ENCODE measurements around the gene PLA2G12B. TPM values are rescaled to one million over a fixed set of nuclear protein-coding genes. Genes with fewer than 3 reads are reported as not detected.

Gene PLA2G12B
- total RNA-seq, 1 donor from 2014 or later = not detected

DNA sequence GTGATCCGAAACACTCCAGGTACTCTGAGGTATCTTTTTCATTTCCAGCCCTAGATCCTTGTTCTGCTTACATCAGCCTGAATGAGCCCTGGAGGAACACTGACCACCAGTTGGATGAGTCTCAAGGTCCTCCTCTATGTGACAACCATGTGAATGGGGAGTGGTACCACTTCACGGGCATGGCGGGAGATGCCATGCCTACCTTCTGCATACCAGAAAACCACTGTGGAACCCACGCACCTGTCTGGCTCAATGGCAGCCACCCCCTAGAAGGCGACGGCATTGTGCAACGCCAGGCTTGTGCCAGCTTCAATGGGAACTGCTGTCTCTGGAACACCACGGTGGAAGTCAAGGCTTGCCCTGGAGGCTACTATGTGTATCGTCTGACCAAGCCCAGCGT is 56.0 kb downstream of the PLA2G12B start:
- no peaks in the 10 kb centered on the region for H3K9me3 Mint-ChIP-seq
- H3K27ac Mint-ChIP-seq = no peak overlapping the region
- intact Hi-C loops (cut with micrococcal nuclease) = no loop called here
- H3K36me3 Mint-ChIP-seq (ENCODE audit: low read depth) = no peaks in the 10 kb centered on the region
- peaks cover 7% of the 10 kb centered on the region for H3K27me3 Mint-ChIP-seq
- no peak for ATAC-seq (ENCODE audit: low read depth)
- no peak for DNase-seq
- no peaks in the 10 kb centered on the region for H3K4me1 Mint-ChIP-seq
- no peak overlapping the region for H3K4me3 Mint-ChIP-seq
- TF ChIP-seq, protein P1, sequence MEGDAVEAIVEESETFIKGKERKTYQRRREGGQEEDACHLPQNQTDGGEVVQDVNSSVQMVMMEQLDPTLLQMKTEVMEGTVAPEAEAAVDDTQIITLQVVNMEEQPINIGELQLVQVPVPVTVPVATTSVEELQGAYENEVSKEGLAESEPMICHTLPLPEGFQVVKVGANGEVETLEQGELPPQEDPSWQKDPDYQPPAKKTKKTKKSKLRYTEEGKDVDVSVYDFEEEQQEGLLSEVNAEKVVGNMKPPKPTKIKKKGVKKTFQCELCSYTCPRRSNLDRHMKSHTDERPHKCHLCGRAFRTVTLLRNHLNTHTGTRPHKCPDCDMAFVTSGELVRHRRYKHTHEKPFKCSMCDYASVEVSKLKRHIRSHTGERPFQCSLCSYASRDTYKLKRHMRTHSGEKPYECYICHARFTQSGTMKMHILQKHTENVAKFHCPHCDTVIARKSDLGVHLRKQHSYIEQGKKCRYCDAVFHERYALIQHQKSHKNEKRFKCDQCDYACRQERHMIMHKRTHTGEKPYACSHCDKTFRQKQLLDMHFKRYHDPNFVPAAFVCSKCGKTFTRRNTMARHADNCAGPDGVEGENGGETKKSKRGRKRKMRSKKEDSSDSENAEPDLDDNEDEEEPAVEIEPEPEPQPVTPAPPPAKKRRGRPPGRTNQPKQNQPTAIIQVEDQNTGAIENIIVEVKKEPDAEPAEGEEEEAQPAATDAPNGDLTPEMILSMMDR (IDR thresholded peaks at IDR 0.05) = no peak
- CTCF ChIA-PET = no interaction called here
- POLR2A ChIA-PET = no interaction called here

DNA sequence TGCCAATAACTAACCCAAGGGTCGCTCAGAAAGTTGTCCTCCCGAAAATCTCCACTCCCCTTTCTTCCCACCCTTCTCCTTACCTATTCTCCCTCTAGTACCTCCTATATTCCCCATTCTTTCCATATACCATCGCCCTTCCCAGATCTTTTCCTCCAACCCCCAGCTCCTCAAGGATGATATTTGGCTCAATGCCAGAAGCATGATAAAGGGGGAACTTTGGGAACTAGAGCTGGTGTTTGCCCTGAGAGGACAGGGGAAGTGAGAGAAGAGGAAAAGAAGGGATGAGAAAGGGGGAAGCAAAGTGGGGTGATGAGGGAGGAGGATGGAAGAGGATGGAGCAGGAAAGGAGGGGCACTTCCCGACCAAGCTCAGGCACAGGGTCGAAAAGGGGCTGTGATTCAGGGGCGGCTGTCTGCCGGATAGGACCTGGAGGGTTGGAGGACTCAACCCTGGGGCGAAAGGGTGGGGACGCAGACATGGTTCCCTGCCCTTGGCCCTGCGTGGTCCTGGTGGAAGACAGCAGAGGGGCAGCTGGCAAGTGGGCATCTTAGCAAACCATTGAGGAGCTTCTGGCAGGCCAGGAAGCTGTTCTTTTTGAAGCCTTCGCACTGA is 59.3 kb downstream of the PLA2G12B start:
- Mint-ChIP-seq H3K27me3 (peaks cover 7% of the 10 kb centered on the region), H3K27ac (no peak overlapping the region), H3K36me3 (ENCODE audit: low read depth) (no peaks in the 10 kb centered on the region), H3K9me3 (no peaks in the 10 kb centered on the region), H3K4me3 (no peak overlapping the region), H3K4me1 (no peaks in the 10 kb centered on the region)
- ATAC-seq (ENCODE audit: low read depth) (no peak), DNase-seq (no peak)
- intact Hi-C loops (cut with micrococcal nuclease) = no loop called here
- CTCF ChIA-PET = no interaction called here
- TF ChIP-seq, protein P1 (IDR thresholded peaks at IDR 0.05) = no peak
- POLR2A ChIA-PET = no interaction called here

DNA sequence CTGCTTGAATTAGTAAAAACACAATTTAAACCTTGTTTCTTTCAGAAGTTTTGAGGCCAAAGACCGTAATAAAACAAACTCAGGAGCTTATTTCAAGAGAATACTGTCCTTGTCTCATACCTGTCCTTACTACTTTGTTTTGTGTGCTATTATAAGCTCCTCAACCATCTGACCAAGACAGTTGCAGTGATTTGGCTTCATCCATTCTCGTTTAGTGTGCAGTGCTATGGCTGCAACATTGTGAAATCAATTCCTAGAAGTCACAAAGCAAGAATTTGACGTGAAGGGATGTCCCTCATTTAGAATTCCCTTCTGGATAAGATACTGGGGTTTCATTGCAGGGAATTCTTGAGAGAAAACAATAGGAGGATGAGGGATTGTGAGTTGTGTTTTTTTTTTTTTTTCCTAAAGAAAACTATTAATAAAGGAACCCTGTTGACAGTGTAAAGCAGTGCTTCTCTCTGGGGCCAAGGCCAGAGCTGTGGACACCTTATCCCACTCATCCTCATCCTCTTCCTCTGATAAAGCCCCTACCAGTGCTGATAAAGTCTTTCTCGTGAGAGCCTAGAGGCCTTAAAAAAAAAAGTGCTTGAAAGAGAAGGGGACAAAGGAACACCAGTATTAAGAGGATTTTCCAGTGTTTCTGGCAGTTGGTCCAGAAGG is 61.3 kb downstream of the PLA2G12B start, which contains the start of gene OIT3:
Gene OIT3 (plus strand): TSS at position 604 of the 663 bp plus-strand sequence. CDS start 60 bp downstream, outside the sequence.
- H3K27me3 Mint-ChIP-seq = peaks cover 7% of the 10 kb centered on the region
- DNase-seq = no peak
- H3K27ac Mint-ChIP-seq = no peak within 1 kb of the TSS
- H3K9me3 Mint-ChIP-seq = no peaks in the 10 kb centered on the region
- intact Hi-C loops (cut with micrococcal nuclease) = no loop called here
- ChIA-PET POLR2A (interaction anchor here (0.6 kb wide), 1 partner anchor 1371 kb away, joined by 3 read pairs; no protein-coding TSS in a partner anchor), CTCF (no interaction called here)
- no peaks in the 10 kb centered on the region for H3K4me1 Mint-ChIP-seq
- ATAC-seq (ENCODE audit: low read depth) = no peak
- TF ChIP-seq, protein P1 (IDR thresholded peaks at IDR 0.05) = no peak
- peaks cover 5% of the 10 kb centered on the region for H3K36me3 Mint-ChIP-seq (ENCODE audit: low read depth)
- H3K4me3 Mint-ChIP-seq = no peak within 1 kb of the TSS

DNA sequence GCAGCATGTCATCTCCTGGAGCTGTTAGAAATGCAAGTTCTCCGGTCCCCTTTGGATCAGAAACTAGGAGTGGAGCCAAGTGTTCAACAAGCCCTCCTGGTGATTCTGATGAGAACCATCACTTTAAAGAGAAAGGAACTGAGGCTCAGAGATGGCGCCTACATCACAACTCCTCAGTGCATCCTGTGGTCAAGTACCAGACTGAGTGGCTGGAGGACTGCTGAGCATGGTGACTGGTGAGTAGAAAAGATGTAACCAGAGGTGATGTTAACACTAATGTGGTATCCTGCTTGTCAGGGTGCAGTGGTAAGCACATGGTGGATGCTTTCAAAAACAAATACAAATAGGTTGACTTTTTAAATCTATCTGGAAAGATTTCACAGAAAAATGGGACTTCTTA is 64.5 kb downstream of the PLA2G12B start:
- Mint-ChIP-seq H3K4me3 (no peak overlapping the region), H3K9me3 (no peaks in the 10 kb centered on the region), H3K4me1 (peaks cover 9% of the 10 kb centered on the region), H3K27ac (no peak overlapping the region), H3K36me3 (ENCODE audit: low read depth) (peaks cover 21% of the 10 kb centered on the region), H3K27me3 (peaks cover 3% of the 10 kb centered on the region)
- TF ChIP-seq, protein P1 (IDR thresholded peaks at IDR 0.05) = no peak
- ChIA-PET POLR2A (no interaction called here), CTCF (no interaction called here)
- DNase-seq (no peak), ATAC-seq (ENCODE audit: low read depth) (no peak)
- intact Hi-C loops (cut with micrococcal nuclease) = no loop called here

DNA sequence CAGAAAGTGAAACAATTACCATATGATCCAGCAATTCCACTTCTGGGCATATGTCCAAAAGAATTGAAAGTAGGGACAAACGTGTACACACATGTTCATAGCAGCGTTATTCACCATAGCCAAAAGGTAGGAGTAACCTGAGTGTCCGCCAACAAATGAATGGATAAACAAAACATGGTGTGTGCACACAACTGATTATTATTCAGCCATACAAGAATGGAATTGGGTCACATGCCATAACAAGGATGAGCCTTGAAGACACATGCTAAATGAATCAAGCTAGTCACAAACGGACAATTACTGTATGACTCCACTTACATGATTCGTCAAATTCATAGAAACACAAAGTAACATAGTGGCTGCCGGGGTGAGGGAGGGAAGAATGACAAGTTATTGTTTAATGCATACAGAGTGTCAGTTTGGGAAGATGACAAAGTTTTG is 65.2 kb downstream of the PLA2G12B start:
- TF ChIP-seq, protein P1 (IDR thresholded peaks at IDR 0.05) = no peak
- Mint-ChIP-seq H3K4me1 (peaks cover 9% of the 10 kb centered on the region), H3K27ac (no peak overlapping the region), H3K4me3 (no peak overlapping the region), H3K9me3 (no peaks in the 10 kb centered on the region), H3K27me3 (no peaks in the 10 kb centered on the region), H3K36me3 (ENCODE audit: low read depth) (peaks cover 25% of the 10 kb centered on the region)
- ChIA-PET CTCF (no interaction called here), POLR2A (no interaction called here)
- intact Hi-C loops (cut with micrococcal nuclease) = no loop called here
- no peak for ATAC-seq (ENCODE audit: low read depth)
- no peak for DNase-seq

Measured in activated B cell treated with CpG ODN at 0.5 μM for 24 hours (primary cell).